A204.1 (cell line): ENCODE data around the gene OR52B2.
"Not testable (repeated sequence)": the region's sequence is repeated elsewhere in the genome, so short reads cannot be mapped to it uniquely, and the experiment has no call there.

Source experiments
- FAIRE-seq: peaks from 2 replicates; lab custom pipeline; 2012; peaks lifted over from hg19 to GRCh38; lab: Jason Lieb, UNC

OR52B2 gene

DNA sequence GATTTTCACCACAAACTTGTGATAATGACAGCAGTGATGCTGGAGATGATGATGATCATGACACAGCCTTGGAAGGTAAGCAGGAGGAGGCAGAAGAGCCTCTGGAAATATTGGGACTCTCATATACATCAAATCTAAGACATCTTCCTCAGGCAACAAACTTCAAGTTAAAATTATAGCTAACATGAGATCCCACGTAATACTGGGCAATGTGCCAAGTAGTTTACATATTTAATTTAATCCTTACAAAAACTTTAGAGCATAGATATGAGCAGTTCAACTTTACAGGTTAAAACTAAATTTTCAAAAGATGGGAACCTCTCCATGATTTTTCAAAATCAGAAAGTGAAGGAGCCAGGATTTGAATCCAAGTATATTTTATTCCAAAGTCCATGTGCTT lies 19.0 kb downstream of the OR52B2 start:
- no peak for FAIRE-seq

DNA sequence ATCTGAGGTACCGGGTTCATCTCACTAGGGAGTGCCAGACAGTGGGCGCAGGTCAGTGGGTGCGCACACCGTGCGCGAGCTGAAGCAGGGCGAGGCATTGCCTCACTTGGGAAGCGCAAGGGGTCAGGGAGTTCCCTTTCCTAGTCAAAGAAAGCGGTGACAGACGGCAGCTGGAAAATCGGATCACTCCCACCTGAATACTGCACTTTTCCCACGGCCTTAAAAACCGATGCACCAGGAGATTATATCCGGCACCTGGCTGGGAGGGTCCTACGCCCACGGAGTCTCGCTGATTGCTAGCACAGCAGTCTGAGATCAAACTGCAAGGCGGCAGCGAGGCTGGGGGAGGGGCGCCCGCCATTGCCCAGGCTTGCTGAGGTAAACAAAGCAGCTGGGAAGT lies 26.4 kb downstream of the OR52B2 start:
- FAIRE-seq: not testable (repeated sequence)

DNA sequence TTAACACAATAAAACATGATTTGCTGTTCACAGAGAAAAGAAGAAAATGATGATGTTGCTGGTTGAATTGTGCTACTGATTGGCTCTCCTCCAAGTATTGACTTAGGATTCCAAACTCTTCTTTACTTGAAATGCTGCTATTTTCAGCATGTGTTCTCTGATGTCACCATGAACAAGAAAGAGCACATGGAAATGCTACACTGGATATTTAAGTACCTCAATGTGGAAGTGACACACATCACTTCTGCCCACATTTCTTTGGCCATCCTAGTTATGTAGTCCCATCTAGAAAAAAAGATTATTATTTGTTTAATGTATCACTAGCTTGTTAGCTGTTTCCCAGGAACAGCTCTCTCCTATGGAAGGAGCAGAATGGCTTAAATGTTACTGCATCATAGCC lies 27.2 kb downstream of the OR52B2 start:
- no peak for FAIRE-seq

DNA sequence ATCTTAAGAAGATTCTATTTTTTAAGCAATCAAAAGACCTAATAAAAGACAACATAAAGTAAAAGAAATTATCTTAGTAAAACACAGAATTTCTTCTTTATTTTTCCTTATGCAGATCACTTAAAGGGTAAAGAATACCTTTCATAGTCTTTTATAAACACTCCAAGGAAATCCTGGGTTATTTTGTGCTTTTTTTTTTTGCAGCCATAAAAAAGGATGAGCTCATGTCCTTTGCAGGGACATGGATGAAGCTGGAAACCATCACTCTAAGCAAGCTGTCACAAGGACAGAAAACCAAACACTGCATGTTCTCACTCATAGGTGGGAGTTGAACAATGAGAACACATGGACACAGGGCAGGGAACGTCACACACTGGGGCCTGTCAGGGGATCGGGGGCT lies 34.2 kb downstream of the OR52B2 start:
- FAIRE-seq: not testable (repeated sequence)

DNA sequence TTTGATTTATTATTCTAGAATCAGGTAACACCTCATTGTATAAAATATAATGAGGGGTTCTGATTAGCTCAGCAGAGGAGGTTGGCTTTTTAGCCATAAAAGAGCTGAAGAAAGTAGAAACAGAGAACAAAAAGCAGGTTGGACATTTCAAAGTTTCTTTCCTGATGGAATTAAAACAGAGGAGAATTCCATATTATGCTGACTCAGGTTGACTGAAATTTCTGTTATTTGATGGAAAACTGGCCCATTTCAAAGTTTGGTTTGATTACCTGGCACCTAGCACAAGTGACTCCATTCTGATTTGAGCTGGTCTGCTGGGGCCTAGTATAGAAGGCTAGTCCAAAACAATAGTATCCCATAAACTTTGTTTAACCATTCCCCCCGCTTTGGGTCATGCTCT lies 37.7 kb downstream of the OR52B2 start:
- FAIRE-seq: no peak

DNA sequence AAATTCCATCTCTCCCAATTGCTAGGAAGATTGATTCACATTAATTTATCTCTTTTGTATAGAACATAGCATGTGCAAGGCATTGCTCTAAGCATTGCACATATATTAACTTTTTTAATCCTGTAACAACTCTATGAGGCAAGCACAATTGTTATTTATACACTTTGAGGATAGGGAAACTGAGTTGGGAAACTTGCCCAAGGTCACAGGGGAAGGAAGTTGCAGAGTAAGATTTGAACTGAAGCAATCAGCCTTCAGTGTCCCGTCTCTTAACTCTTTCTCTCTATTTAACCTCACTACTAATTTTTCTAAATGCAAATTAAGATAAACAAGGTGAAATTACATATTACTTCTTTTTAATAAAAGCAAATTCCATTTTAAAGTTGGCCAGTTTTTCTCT lies 40.5 kb downstream of the OR52B2 start:
- no peak for FAIRE-seq

DNA sequence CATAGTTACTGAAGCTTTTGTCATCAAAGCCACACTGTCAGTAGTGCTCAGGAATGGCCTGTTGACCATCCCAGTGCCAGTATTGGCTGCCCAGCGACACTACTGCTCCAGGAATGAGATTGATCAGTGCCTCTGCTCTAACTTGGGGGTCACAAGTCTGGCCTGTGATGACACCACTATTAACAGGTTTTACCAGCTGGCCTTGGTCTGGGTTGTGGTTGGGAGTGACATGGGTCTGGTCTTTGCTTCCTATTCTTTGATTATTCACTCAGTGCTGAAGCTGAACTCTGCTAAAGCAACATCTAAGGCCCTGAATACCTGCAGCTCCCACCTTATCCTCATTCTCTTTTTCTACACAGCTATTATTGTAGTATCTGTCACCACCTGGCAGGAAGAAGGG lies 41.1 kb downstream of the OR52B2 start:
- FAIRE-seq: no peak

DNA sequence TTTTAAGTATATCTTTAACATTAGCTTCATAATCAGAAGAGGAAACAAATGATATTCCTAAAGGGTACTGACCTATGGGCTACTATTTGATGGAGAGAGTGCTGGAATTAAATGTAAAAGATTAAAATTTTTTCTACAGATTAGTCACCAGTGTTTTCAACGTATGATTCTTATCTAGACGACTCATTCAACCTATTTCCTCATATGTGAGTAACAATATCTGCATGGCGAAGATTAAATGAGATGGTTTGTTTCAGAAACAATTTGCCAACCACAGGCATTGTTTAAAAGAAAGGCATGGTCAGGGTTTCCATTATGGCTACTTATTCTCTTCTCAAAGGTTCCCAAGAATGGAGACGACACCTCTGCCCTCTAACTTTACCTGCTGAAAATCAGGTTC lies 42.2 kb downstream of the OR52B2 start:
- no peak for FAIRE-seq

DNA sequence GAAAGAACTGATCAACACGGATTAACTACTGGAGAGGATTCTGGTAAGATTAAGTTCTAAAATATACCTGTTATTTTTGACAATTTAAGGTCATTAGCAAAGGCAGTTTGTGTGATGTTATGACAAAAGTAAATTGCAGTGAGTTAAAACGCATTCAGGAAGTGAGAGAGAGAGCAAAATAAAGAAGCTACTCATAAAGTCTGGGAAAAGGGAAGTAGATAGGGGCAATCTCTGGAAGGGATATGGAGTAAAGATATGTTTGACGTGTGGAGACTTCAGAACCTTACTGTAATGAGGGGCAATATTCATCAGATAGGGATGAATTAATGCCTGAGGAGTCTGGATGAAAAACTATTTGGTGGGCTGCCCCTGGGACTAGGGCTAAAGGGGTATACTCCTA lies 45.9 kb downstream of the OR52B2 start:
- no peak for FAIRE-seq
